Immature natural killer cell (primary cell): ENCODE data around the gene MRPL1. TPM values are rescaled to one million over a fixed set of nuclear protein-coding genes. Genes with fewer than 3 reads are reported as not detected.

Experiments used
- DNase-seq, 3 donors: peaks; one replicate each; pipeline ENCODE4 v3.0.0; 2022; ENCODE audit warnings: mixed read lengths in 1 of 3
- H3K27ac Mint-ChIP-seq, 6 donors: one replicate each; pipeline ENCODE4 v1.8.0; 2020; ENCODE audit warnings: mixed read lengths in 6 of 6, mild to moderate bottlenecking in 5 of 6, inconsistent platforms in 4 of 6, moderate library complexity in 3 of 6
- H3K27me3 Mint-ChIP-seq, 3 donors: one replicate each; pipeline ENCODE4 v1.8.0; 2020 to 2021; ENCODE audit warnings: low read depth in 3 of 3, mild to moderate bottlenecking in 3 of 3, mixed read lengths in 3 of 3, moderate library complexity in 3 of 3, inconsistent platforms in 1 of 3
- H3K36me3 Mint-ChIP-seq, 3 donors: one replicate each; pipeline ENCODE4 v1.8.0; 2020; ENCODE audit warnings: mixed read lengths in 3 of 3, inconsistent platforms in 2 of 3, mild to moderate bottlenecking in 2 of 3
- H3K4me1 Mint-ChIP-seq, 2 donors: one replicate each; pipeline ENCODE4 v1.8.0; 2020; ENCODE audit warnings: inconsistent platforms in 2 of 2, mild to moderate bottlenecking in 2 of 2, mixed read lengths in 2 of 2, moderate library complexity in 1 of 2
- H3K4me3 Mint-ChIP-seq, 5 donors: one replicate each; pipeline ENCODE4 v1.8.0; 2020; ENCODE audit warnings: mild to moderate bottlenecking in 5 of 5, mixed read lengths in 5 of 5, inconsistent platforms in 3 of 5, moderate library complexity in 3 of 5
- H3K9me3 Mint-ChIP-seq, 6 donors: one replicate each; pipeline ENCODE4 v1.8.0; 2020; ENCODE audit warnings: mild to moderate bottlenecking in 6 of 6, mixed read lengths in 6 of 6, inconsistent platforms in 4 of 6, moderate library complexity in 3 of 6
- polyA plus RNA-seq, 3 donors: library from polyadenylated mRNA; unstranded; fragments of 300-500 nt; fragmentation: Illumina TruSeq; gene quantifications; one replicate each; pipeline ENCODE4 v1.2.3, GENCODE V29; 2021

The MRPL1 gene
- 10 to 100 TPM; 18.1 to 33.2 (median 24.4) TPM for polyA plus RNA-seq

- Mint-ChIP-seq H3K27ac (peak within 1 kb of the TSS; percentile 95 to 100 (median 99)), H3K27me3 (peaks cover 15 to 30% (median 29%) of the 10 kb centered on the region in 3 donors), H3K36me3 (peaks cover 0 to 7% (median 6%) of the 10 kb centered on the region in 3 donors), H3K9me3 (peaks cover 0 to 7% (median 2%) of the 10 kb centered on the region in 6 donors), H3K4me1 (peaks cover 51 to 66% of the 10 kb centered on the region in 2 donors), H3K4me3 (peak within 1 kb of the TSS; percentile 90 to 97 (median 96))
- DNase-seq, result peak; percentile 89 to 91 (median 89)
These were observed at the start of gene MRPL1 for GRCh38 chr4:77862478-77863216. MRPL1 (plus strand) TSS chr4:77862830; CDS start chr4:77862849, 19 bp downstream.

GRCh38 chr4:77815636-77816035 lies 47.0 kb upstream of the MRPL1 start:
- DNase-seq, result no peak
- H3K27ac Mint-ChIP-seq, result peak overlapping the region; percentile 3 to 73 (median 52)
- H3K9me3 Mint-ChIP-seq, result peaks cover 0 to 2% (median 0%) of the 10 kb centered on the region in 6 donors
- peaks cover 18 to 28% (median 26%) of the 10 kb centered on the region in 3 donors for H3K27me3 Mint-ChIP-seq
- peaks cover 6 to 8% (median 8%) of the 10 kb centered on the region in 3 donors for H3K36me3 Mint-ChIP-seq
- peak overlapping the region; percentile 42 to 66 (median 62) for H3K4me3 Mint-ChIP-seq
- peaks cover 79 to 81% of the 10 kb centered on the region in 2 donors for H3K4me1 Mint-ChIP-seq

GRCh38 chr4:77816546-77816945 lies 46.1 kb upstream of the MRPL1 start:
- DNase-seq, result no peak
- peaks cover 3 to 6% (median 4%) of the 10 kb centered on the region in 3 donors for H3K36me3 Mint-ChIP-seq
- H3K4me3 Mint-ChIP-seq, result peak overlapping the region; percentile 53 to 99 (median 73)
- peak overlapping the region; percentile 32 to 78 (median 66) for H3K27ac Mint-ChIP-seq
- peaks cover 18 to 33% (median 31%) of the 10 kb centered on the region in 3 donors for H3K27me3 Mint-ChIP-seq
- H3K4me1 Mint-ChIP-seq, result peaks cover 79 to 81% of the 10 kb centered on the region in 2 donors
- peaks cover 0 to 2% (median 0%) of the 10 kb centered on the region in 6 donors for H3K9me3 Mint-ChIP-seq

GRCh38 chr4:77817304-77818072 lies 45.1 kb upstream of the MRPL1 start:
- Mint-ChIP-seq H3K4me3 (peak overlapping the region; percentile 96 to 99 (median 99)), H3K36me3 (peaks cover 3 to 4% (median 3%) of the 10 kb centered on the region in 3 donors), H3K4me1 (peaks cover 79 to 81% of the 10 kb centered on the region in 2 donors), H3K27ac (peak overlapping the region; percentile 92 to 99 (median 99)), H3K9me3 (peaks cover 0 to 2% (median 0%) of the 10 kb centered on the region in 6 donors), H3K27me3 (peaks cover 18 to 33% (median 31%) of the 10 kb centered on the region in 3 donors)
- no peak for DNase-seq

- Mint-ChIP-seq H3K4me3 (peak overlapping the region; percentile 96 to 99 (median 99)), H3K36me3 (peaks cover 3 to 4% (median 3%) of the 10 kb centered on the region in 3 donors)
These were observed 44.5 kb upstream of the MRPL1 start for GRCh38 chr4:77818073-77818601.

GRCh38 chr4:77818602-77819403 lies 43.8 kb upstream of the MRPL1 start, which contains the start of gene CNOT6L:
CNOT6L (minus strand) TSS chr4:77819368; CDS start chr4:77819308, 60 bp downstream.
- Mint-ChIP-seq H3K9me3 (peaks cover 0 to 2% (median 0%) of the 10 kb centered on the region in 6 donors), H3K27ac (peak within 1 kb of the TSS; percentile 98 to 100 (median 100)), H3K27me3 (peaks cover 18 to 33% (median 31%) of the 10 kb centered on the region in 3 donors), H3K4me3 (peak within 1 kb of the TSS; percentile 99 to 100 (median 99)), H3K4me1 (peaks cover 73% of the 10 kb centered on the region in 2 donors), H3K36me3 (peaks cover 3 to 4% (median 3%) of the 10 kb centered on the region in 3 donors)
- DNase-seq, result peak in 2 of 3 donors; percentile 70 to 90

More at GRCh38 chr4:77818073-77818601, 44.5 kb upstream of the MRPL1 start:
- Mint-ChIP-seq H3K9me3 (peaks cover 0 to 2% (median 0%) of the 10 kb centered on the region in 6 donors), H3K27me3 (peaks cover 18 to 33% (median 31%) of the 10 kb centered on the region in 3 donors), H3K4me1 (peaks cover 78 to 80% of the 10 kb centered on the region in 2 donors), H3K27ac (peak overlapping the region; percentile 92 to 99 (median 99))
- peak; percentile 44 to 47 (median 46) for DNase-seq

GRCh38 chr4:77819404-77819842 lies 43.2 kb upstream of the MRPL1 start:
- Mint-ChIP-seq H3K4me1 (peaks cover 67 to 68% of the 10 kb centered on the region in 2 donors), H3K27me3 (peaks cover 18 to 33% (median 31%) of the 10 kb centered on the region in 3 donors), H3K4me3 (peak overlapping the region; percentile 96 to 100 (median 99)), H3K27ac (peak overlapping the region; percentile 98 to 100 (median 99)), H3K36me3 (peaks cover 3 to 4% (median 3%) of the 10 kb centered on the region in 3 donors), H3K9me3 (peaks cover 0 to 2% (median 0%) of the 10 kb centered on the region in 6 donors)
- DNase-seq, result peak in 2 of 3 donors; percentile 90 to 91

- Mint-ChIP-seq H3K27ac (peak overlapping the region; percentile 97 to 100 (median 98)), H3K4me3 (peak overlapping the region; percentile 85 to 94 (median 93)), H3K27me3 (peaks cover 18 to 33% (median 31%) of the 10 kb centered on the region in 3 donors), H3K9me3 (peaks cover 0 to 2% (median 0%) of the 10 kb centered on the region in 6 donors), H3K4me1 (peaks cover 60 to 65% of the 10 kb centered on the region in 2 donors), H3K36me3 (peaks cover 3 to 4% (median 3%) of the 10 kb centered on the region in 3 donors)
- DNase-seq, result peak; percentile 98
These were observed 42.6 kb upstream of the MRPL1 start for GRCh38 chr4:77819843-77820648.

- peak in 1 of 3 donors; percentile 37 for DNase-seq
- Mint-ChIP-seq H3K27ac (peak overlapping the region; percentile 97 to 100 (median 98)), H3K9me3 (peaks cover 0 to 2% (median 0%) of the 10 kb centered on the region in 6 donors), H3K4me3 (peak overlapping the region; percentile 85 to 94 (median 93)), H3K27me3 (peaks cover 18 to 33% (median 31%) of the 10 kb centered on the region in 3 donors), H3K4me1 (peaks cover 57 to 59% of the 10 kb centered on the region in 2 donors), H3K36me3 (peaks cover 3 to 4% (median 3%) of the 10 kb centered on the region in 3 donors)
These were observed 41.7 kb upstream of the MRPL1 start for GRCh38 chr4:77820649-77821561.

- Mint-ChIP-seq H3K27ac (peak overlapping the region; percentile 97 to 100 (median 98)), H3K9me3 (peaks cover 0 to 2% (median 0%) of the 10 kb centered on the region in 6 donors), H3K36me3 (peaks cover 3 to 4% (median 3%) of the 10 kb centered on the region in 3 donors), H3K27me3 (peaks cover 20 to 33% (median 31%) of the 10 kb centered on the region in 3 donors), H3K4me1 (peaks cover 53 to 56% of the 10 kb centered on the region in 2 donors), H3K4me3 (peak overlapping the region; percentile 85 to 94 (median 93))
- peak; percentile 76 to 80 (median 80) for DNase-seq
These were observed 40.9 kb upstream of the MRPL1 start for GRCh38 chr4:77821775-77822174.

- Mint-ChIP-seq H3K4me1 (peaks cover 54% of the 10 kb centered on the region in 2 donors), H3K4me3 (no peak overlapping the region), H3K27me3 (peaks cover 2 to 7% (median 2%) of the 10 kb centered on the region in 3 donors), H3K36me3 (no peaks in the 10 kb centered on the region), H3K27ac (peak overlapping the region in 1 of 6 donors; percentile 62), H3K9me3 (no peaks in the 10 kb centered on the region)
- DNase-seq, result no peak
These were observed 36.4 kb upstream of the MRPL1 start for GRCh38 chr4:77826275-77826674.
